CD4-positive, CD25-positive, alpha-beta regulatory T cell (primary cell): ENCODE results near the gene ASTN1. TPM values are rescaled to one million over a fixed set of nuclear protein-coding genes. Genes with fewer than 3 reads are reported as not detected.

Source experiments
- ATAC-seq, 2 donors: fragments of 150-1000 bp; cut with Tn5 transposase; one replicate each; pipeline ENCODE4 v1.10.0; 2021; ENCODE audit warnings: low read depth in 2 of 2, moderate number of reproducible peaks in 2 of 2, moderate library complexity in 1 of 2
- DNase-seq, 3 donors: peaks; one replicate each; pipeline versions ENCODE4 v3.0.0 to v3.0.0-alpha.2; 2012 to 2022; ENCODE audit warnings: mixed read lengths in 1 of 3
- H3K27ac ChIP-seq: one replicate; pipeline ENCODE4 v1.7.0; 2013; ENCODE audit warnings: mild to moderate bottlenecking, low read length; ENCODE audit not compliant: insufficient read depth, poor library complexity, severe bottlenecking
- H3K27me3 ChIP-seq: one replicate; pipeline ENCODE4 v1.7.0; 2013; ENCODE audit warnings: low read length; ENCODE audit not compliant: control insufficient read depth, insufficient read depth
- H3K36me3 ChIP-seq: one replicate; pipeline ENCODE4 v1.7.0; 2013; ENCODE audit warnings: mild to moderate bottlenecking, low read length, moderate library complexity; ENCODE audit not compliant: control insufficient read depth, insufficient read depth
- H3K4me1 ChIP-seq: 2 replicates; pipeline ENCODE4 v1.7.0; 2013; ENCODE audit warnings: mild to moderate bottlenecking, low read length; ENCODE audit not compliant: insufficient read depth, control insufficient read depth, poor library complexity, severe bottlenecking
- H3K4me3 ChIP-seq: one replicate; pipeline ENCODE4 v1.7.0; 2013; ENCODE audit warnings: low read depth, mild to moderate bottlenecking, low read length, moderate library complexity
- H3K9me3 ChIP-seq, 2 experiments: 1 replicate in 1 of 2; 2 replicates in 1 of 2; pipeline ENCODE4 v1.7.0; 2013; ENCODE audit warnings: low read length in 2 of 2, mild to moderate bottlenecking in 1 of 2, moderate library complexity in 1 of 2; ENCODE audit not compliant: control insufficient read depth in 2 of 2
- H3K27ac Mint-ChIP-seq, 3 donors: one replicate each; pipeline ENCODE4 v1.8.0; 2020 to 2022; ENCODE audit warnings: mild to moderate bottlenecking in 3 of 3, mixed read lengths in 3 of 3, moderate library complexity in 2 of 3
- H3K27me3 Mint-ChIP-seq: one replicate; pipeline ENCODE4 v1.8.0; 2022; ENCODE audit warnings: mild to moderate bottlenecking, mixed read lengths
- H3K36me3 Mint-ChIP-seq: one replicate; pipeline ENCODE4 v1.8.0; 2020; ENCODE audit warnings: mixed read lengths
- H3K4me1 Mint-ChIP-seq, 4 donors: one replicate each; pipeline ENCODE4 v1.8.0; 2020 to 2022; ENCODE audit warnings: mixed read lengths in 4 of 4, mild to moderate bottlenecking in 1 of 4
- H3K4me3 Mint-ChIP-seq, 4 donors: one replicate each; pipeline ENCODE4 v1.8.0; 2020 to 2022; ENCODE audit warnings: mild to moderate bottlenecking in 4 of 4, mixed read lengths in 4 of 4, moderate library complexity in 3 of 4
- H3K9me3 Mint-ChIP-seq, 7 donors: one replicate each; pipeline ENCODE4 v1.8.0; 2020 to 2022; ENCODE audit warnings: mixed read lengths in 7 of 7, mild to moderate bottlenecking in 3 of 7, moderate library complexity in 2 of 7
- polyA plus RNA-seq, 4 donors: library from polyadenylated mRNA; unstranded; fragments of 300-500 nt; fragmentation: Illumina TruSeq; gene quantifications; one replicate each; pipeline ENCODE4 v1.2.3, GENCODE V29; 2021
- total RNA-seq: library from RNA; stranded (reverse); gene quantifications from one replicate; pipeline ENCODE4 v1.2.3, GENCODE V29; 2022

Gene ASTN1
- total and polyA plus RNA-seq, 5 donors from 2014 or later = not detected

DNA sequence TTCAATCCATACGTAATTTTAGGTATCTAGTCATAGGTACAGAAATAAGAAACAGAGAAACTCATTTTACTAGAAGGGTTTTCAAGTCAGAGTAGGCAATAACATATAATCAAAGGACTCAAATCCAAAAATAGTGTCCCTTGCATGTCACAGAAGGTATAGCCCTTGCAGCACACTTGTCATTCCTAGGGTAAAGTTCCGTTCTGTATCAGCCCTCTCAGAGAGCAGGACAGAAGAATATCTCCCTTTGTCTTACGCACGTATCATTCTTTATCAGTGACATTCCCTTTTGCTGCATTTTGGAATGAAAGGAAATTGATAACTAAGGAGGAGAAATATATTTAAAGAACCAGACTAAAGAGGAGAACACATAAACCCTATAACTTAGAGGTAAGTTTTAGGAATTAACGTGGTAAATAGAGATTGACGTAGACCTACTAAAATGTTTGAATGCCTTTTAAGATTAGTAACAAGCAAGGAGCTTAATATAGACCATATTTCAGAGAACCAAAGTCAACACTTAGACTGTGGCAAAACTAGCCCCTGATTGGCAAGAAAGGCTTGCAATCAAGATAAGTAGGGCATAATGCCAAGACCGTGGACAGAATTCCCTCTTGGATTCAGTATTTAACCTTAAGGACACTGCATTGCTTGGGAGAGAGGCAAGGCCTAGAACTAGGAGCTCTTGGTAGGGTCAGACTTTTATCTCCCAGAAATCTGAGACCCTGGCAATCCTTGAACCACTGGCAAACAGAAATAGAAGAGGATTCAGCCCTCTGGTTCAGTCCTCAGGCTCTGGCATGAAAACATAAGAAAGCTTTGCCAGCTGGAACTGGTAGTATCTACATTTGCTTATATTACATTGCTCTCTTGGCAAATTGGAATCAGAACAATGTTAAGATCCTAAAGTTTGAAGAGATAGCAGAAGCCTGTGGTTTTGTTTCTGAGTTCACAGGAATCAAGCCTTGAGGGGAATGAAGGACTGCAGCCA lies 232.1 kb downstream of the ASTN1 start:
- peaks cover 0 to 6% (median 3%) of the 10 kb centered on the region in 7 donors for H3K9me3 Mint-ChIP-seq
- ATAC-seq (no peak), DNase-seq (no peak)
- H3K27ac Mint-ChIP-seq = no peak overlapping the region
- Histone ChIP-seq H3K27me3 (no peaks in the 10 kb centered on the region), H3K4me3 (no peak overlapping the region), H3K9me3 (no peaks in the 10 kb centered on the region), H3K36me3 (no peaks in the 10 kb centered on the region), H3K27ac (no peak overlapping the region), H3K4me1 (no peaks in the 10 kb centered on the region)
- H3K4me1 Mint-ChIP-seq = no peaks in the 10 kb centered on the region
- H3K36me3 Mint-ChIP-seq = no peaks in the 10 kb centered on the region
- H3K27me3 Mint-ChIP-seq = no peaks in the 10 kb centered on the region
- no peak overlapping the region for H3K4me3 Mint-ChIP-seq

DNA sequence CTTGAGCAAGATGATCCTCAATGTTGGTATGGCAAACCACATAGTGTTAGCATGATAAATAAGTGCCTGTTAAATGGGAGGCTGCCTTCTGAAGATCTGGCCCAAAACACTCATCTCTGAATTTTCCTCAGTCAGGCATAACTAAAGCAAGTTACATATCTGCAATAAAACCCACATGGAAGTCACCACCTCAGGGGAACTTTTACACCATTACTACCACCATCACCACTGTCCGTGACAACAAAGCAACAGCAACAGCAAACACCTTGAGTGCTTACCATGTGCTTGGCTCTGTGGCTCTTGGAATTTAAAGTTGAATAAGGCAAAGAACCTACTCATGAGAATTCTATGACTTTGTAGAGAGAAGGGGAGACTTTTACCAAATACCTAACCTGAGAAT lies 233.0 kb downstream of the ASTN1 start:
- H3K9me3 Mint-ChIP-seq = peaks cover 0 to 6% (median 3%) of the 10 kb centered on the region in 7 donors
- no peaks in the 10 kb centered on the region for H3K9me3 ChIP-seq
- H3K4me1 ChIP-seq = no peaks in the 10 kb centered on the region
- no peaks in the 10 kb centered on the region for H3K27me3 Mint-ChIP-seq
- no peak overlapping the region for H3K4me3 Mint-ChIP-seq
- no peak overlapping the region for H3K27ac Mint-ChIP-seq
- H3K27me3 ChIP-seq = no peaks in the 10 kb centered on the region
- no peaks in the 10 kb centered on the region for H3K36me3 ChIP-seq
- H3K27ac ChIP-seq = no peak overlapping the region
- ATAC-seq = no peak
- H3K4me3 ChIP-seq = no peak overlapping the region
- no peaks in the 10 kb centered on the region for H3K4me1 Mint-ChIP-seq
- no peaks in the 10 kb centered on the region for H3K36me3 Mint-ChIP-seq
- DNase-seq = no peak

DNA sequence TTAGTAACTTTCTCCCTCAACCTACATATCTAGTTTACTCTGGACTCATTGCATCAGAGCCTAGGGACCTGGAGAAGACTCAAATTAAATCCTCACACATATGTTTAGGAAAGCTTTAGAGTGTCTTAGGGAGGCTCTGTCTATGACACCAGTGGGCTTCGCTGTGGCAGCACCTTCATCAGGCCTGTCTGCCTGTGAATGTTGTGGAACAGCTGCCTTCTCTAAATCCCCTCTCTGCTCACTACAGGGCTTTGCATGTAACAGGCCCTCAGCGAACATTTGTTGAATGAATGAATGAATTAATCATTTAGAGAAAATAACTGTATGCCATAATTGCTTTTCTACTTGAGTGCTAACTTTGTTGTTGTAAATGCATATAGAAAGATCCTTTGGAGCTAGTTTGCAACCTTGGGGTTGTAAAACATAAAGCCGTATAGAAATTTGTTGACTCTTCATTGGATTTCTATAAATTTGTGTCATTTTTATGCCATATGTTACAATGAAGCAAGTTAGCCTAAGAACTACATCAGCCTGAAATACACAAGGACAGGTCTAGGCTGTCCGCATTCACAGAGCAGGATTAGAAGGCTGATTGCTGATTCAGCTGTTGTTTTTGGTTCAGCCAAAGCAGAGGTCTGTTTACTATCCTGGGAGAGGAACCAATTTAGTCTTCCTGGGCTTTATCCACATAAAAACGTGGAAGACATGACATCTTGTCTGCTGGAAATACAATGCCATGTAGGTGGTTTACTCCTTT lies 238.0 kb downstream of the ASTN1 start:
- H3K27ac Mint-ChIP-seq = no peak overlapping the region
- H3K4me1 Mint-ChIP-seq = no peaks in the 10 kb centered on the region
- H3K4me1 ChIP-seq = no peaks in the 10 kb centered on the region
- H3K9me3 Mint-ChIP-seq = peaks cover 0 to 6% (median 3%) of the 10 kb centered on the region in 7 donors
- no peaks in the 10 kb centered on the region for H3K9me3 ChIP-seq
- no peaks in the 10 kb centered on the region for H3K36me3 Mint-ChIP-seq
- no peaks in the 10 kb centered on the region for H3K27me3 ChIP-seq
- H3K27ac ChIP-seq = no peak overlapping the region
- no peaks in the 10 kb centered on the region for H3K27me3 Mint-ChIP-seq
- no peak overlapping the region for H3K4me3 Mint-ChIP-seq
- ATAC-seq (no peak), DNase-seq (no peak)
- no peaks in the 10 kb centered on the region for H3K36me3 ChIP-seq
- no peak overlapping the region for H3K4me3 ChIP-seq

DNA sequence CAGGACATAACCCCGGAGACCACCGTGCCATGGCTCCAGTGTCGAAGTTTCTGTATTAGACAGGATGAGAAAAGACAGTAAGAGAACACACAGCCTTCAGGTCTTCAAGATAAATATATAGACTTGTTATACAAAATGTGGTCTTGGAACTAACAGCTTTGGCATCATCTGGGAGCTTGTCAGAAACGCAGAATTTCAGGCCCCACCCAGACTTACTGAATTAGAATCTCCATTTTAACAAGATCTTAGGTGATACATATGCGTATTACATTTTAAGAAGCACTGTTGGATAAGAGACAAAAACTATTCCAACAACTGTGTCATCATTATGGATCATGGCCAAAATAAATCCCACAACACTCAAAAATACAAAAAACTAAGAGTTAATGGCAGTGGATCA lies 239.3 kb downstream of the ASTN1 start:
- Mint-ChIP-seq H3K27ac (no peak overlapping the region), H3K27me3 (no peaks in the 10 kb centered on the region), H3K36me3 (no peaks in the 10 kb centered on the region), H3K4me1 (no peaks in the 10 kb centered on the region), H3K9me3 (peaks cover 0 to 3% (median 0%) of the 10 kb centered on the region in 7 donors), H3K4me3 (no peak overlapping the region)
- no peak overlapping the region for H3K27ac ChIP-seq
- H3K9me3 ChIP-seq = no peaks in the 10 kb centered on the region
- no peaks in the 10 kb centered on the region for H3K36me3 ChIP-seq
- H3K4me1 ChIP-seq = no peaks in the 10 kb centered on the region
- no peaks in the 10 kb centered on the region for H3K27me3 ChIP-seq
- ATAC-seq (no peak), DNase-seq (no peak)
- no peak overlapping the region for H3K4me3 ChIP-seq

DNA sequence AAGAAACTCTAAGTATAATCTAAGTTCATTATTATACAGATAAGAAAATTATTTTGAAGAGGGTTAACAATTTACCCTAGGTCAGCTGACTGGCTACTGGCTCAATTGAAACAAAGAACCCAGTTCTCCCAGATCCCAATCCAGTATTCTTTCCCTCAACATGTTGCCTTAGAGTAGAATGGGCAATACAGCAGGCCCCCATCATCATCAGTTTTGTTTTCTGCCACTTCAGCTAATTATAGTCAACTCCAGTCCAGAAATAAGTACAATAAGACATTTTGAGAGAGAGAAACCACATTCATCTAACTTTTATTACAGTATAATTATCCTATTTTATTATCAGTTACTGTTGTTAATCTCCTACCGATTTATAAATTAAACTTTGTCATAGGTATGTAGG lies 241.2 kb downstream of the ASTN1 start:
- Mint-ChIP-seq H3K36me3 (no peaks in the 10 kb centered on the region), H3K4me1 (no peaks in the 10 kb centered on the region), H3K27ac (no peak overlapping the region), H3K4me3 (no peak overlapping the region), H3K27me3 (no peaks in the 10 kb centered on the region), H3K9me3 (peaks cover 0 to 2% (median 0%) of the 10 kb centered on the region in 7 donors)
- Histone ChIP-seq H3K9me3 (no peaks in the 10 kb centered on the region), H3K4me3 (no peak overlapping the region), H3K27ac (no peak overlapping the region), H3K36me3 (no peaks in the 10 kb centered on the region), H3K27me3 (no peaks in the 10 kb centered on the region), H3K4me1 (no peaks in the 10 kb centered on the region)
- DNase-seq = no peak
- no peak for ATAC-seq

DNA sequence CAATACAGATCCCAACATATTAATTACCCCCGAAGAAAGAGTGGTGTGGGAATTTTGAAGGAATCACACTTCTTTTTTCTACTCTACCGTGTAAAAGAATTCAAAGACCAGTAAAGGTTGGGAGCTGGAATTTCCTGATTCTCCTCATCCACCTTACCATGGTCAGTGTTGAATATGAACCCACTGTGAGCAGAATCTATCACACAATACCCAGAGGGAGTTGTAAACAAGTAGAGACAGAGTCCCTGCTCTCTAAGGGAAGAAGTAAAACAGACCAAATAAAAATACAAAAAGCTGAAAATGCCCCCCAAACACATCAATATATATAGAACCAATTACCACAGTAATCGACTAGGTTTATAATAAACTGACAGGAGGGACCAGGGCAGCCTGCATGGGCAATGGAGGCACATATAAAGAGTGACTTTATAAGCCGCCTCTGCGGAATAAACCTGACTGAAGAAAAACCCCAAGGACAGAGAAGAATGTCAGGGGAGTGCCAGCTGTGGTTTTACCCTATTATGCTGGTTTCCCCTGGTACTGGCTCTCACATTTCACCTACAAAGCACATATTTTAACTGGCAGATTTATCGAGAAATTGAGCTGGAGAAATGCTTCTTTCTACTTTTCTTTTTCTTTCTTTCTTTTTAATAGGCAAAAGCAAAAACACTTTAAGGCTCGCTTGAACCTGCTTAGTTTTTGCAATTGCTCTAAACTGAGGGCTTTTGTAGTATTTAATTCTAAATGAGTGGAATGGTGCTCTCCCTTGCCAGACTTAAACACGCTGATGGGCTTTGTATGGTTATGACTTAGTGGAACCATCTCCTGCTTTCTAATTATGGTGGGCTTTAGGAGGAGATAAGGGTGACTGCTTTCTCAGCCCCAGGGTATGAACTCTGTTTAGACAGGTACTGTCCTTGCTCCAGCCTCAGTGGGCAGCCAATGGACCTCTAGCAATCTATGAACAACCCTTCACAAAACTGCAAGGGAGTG lies 244.8 kb downstream of the ASTN1 start:
- ATAC-seq = no peak
- Mint-ChIP-seq H3K9me3 (peaks cover 0 to 5% (median 0%) of the 10 kb centered on the region in 7 donors), H3K4me3 (no peak overlapping the region), H3K27ac (peak overlapping the region in 1 of 3 donors; percentile 33), H3K4me1 (no peaks in the 10 kb centered on the region), H3K27me3 (no peaks in the 10 kb centered on the region), H3K36me3 (no peaks in the 10 kb centered on the region)
- Histone ChIP-seq H3K9me3 (no peaks in the 10 kb centered on the region), H3K27ac (no peak overlapping the region), H3K36me3 (no peaks in the 10 kb centered on the region), H3K4me1 (no peaks in the 10 kb centered on the region), H3K4me3 (no peak overlapping the region), H3K27me3 (no peaks in the 10 kb centered on the region)
- DNase-seq = no peak

DNA sequence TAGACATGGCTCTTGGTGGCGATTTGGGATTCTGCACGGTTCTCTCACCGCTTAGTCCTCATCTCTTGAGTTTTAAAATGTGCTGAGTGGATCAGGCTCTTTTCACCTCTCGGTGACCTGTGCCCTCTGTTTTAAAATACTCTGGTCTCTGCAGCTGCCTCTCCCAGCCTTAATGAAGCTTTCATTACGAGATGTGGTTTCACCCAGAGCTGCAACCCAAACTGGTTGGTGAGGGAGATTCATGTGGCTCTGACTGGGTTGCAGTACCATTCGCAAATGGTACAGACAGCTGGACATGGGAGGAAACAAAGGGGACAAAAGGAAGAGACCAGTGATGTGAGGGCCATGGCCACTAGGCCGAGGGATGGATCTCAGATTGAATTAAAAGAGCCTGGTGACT lies 258.9 kb downstream of the ASTN1 start:
- Histone ChIP-seq H3K4me1 (no peaks in the 10 kb centered on the region), H3K27me3 (no peaks in the 10 kb centered on the region), H3K4me3 (no peak overlapping the region), H3K36me3 (no peaks in the 10 kb centered on the region), H3K27ac (no peak overlapping the region), H3K9me3 (no peaks in the 10 kb centered on the region)
- DNase-seq (no peak), ATAC-seq (no peak)
- Mint-ChIP-seq H3K4me1 (no peaks in the 10 kb centered on the region), H3K9me3 (peaks cover 0 to 7% (median 0%) of the 10 kb centered on the region in 7 donors), H3K27ac (no peak overlapping the region), H3K36me3 (no peaks in the 10 kb centered on the region), H3K27me3 (no peaks in the 10 kb centered on the region), H3K4me3 (no peak overlapping the region)
